Mucosa of stomach (tissue), 1 donor: ENCODE measurements around the gene ITGAL.
"Not testable (repeated sequence)": the region's sequence is repeated elsewhere in the genome, so short reads cannot be mapped to it uniquely, and the experiment has no call there.

Source experiments
- H3K27me3 ChIP-seq: one replicate; pipeline ENCODE4 v1.7.0; 2013; ENCODE audit warnings: mild to moderate bottlenecking, low read length; ENCODE audit not compliant: control insufficient read depth, insufficient read depth
- H3K36me3 ChIP-seq: one replicate; pipeline ENCODE4 v1.7.0; 2013; ENCODE audit warnings: low read length; ENCODE audit not compliant: control insufficient read depth, insufficient read depth
- H3K4me1 ChIP-seq: one replicate; pipeline ENCODE4 v1.7.0; 2013; ENCODE audit warnings: mild to moderate bottlenecking, low read length; ENCODE audit not compliant: control insufficient read depth, insufficient read depth
- H3K4me3 ChIP-seq: one replicate; pipeline ENCODE4 v1.7.0; 2013; ENCODE audit warnings: low read length
- H3K9ac ChIP-seq: one replicate; pipeline ENCODE4 v1.7.0; 2013; ENCODE audit warnings: mild to moderate bottlenecking, low read length, moderate library complexity
- H3K9me3 ChIP-seq: one replicate; pipeline ENCODE4 v1.7.0; 2013; ENCODE audit warnings: mild to moderate bottlenecking, low read length, moderate library complexity; ENCODE audit not compliant: control insufficient read depth
- donor health status: Pancreatic carcinoma.

The ITGAL gene

GRCh38 chr16:30510376-30510938 lies 37.9 kb downstream of the ITGAL start:
- no peaks in the 10 kb centered on the region for H3K9me3 ChIP-seq
- H3K36me3 ChIP-seq = no peaks in the 10 kb centered on the region
- no peak overlapping the region for H3K4me3 ChIP-seq
- H3K9ac ChIP-seq = no peak overlapping the region
- no peaks in the 10 kb centered on the region for H3K4me1 ChIP-seq
- H3K27me3 ChIP-seq = no peaks in the 10 kb centered on the region

GRCh38 chr16:30511509-30511908 lies 39.0 kb downstream of the ITGAL start:
- Histone ChIP-seq H3K9me3 (no peaks in the 10 kb centered on the region), H3K4me1 (no peaks in the 10 kb centered on the region), H3K27me3 (no peaks in the 10 kb centered on the region), H3K4me3 (no peak overlapping the region), H3K36me3 (no peaks in the 10 kb centered on the region), H3K9ac (no peak overlapping the region)

- H3K4me3 ChIP-seq = no peak overlapping the region
- H3K36me3 ChIP-seq = no peaks in the 10 kb centered on the region
- H3K27me3 ChIP-seq = no peaks in the 10 kb centered on the region
- no peaks in the 10 kb centered on the region for H3K9me3 ChIP-seq
- no peak overlapping the region for H3K9ac ChIP-seq
- H3K4me1 ChIP-seq = no peaks in the 10 kb centered on the region
Measured at GRCh38 chr16:30515275-30515674, 42.7 kb downstream of the ITGAL start.

- Histone ChIP-seq H3K4me3 (no peak overlapping the region), H3K36me3 (no peaks in the 10 kb centered on the region), H3K9ac (no peak overlapping the region), H3K9me3 (no peaks in the 10 kb centered on the region), H3K27me3 (no peaks in the 10 kb centered on the region), H3K4me1 (peaks cover 8% of the 10 kb centered on the region)
Measured at GRCh38 chr16:30518552-30518951, 46.0 kb downstream of the ITGAL start.

GRCh38 chr16:30519120-30520049 lies 46.8 kb downstream of the ITGAL start:
- Histone ChIP-seq H3K36me3 (no peaks in the 10 kb centered on the region), H3K4me1 (peaks cover 8% of the 10 kb centered on the region), H3K4me3 (no peak overlapping the region), H3K27me3 (no peaks in the 10 kb centered on the region), H3K9ac (no peak overlapping the region), H3K9me3 (no peaks in the 10 kb centered on the region)

- H3K4me3 ChIP-seq = no peak overlapping the region
- H3K36me3 ChIP-seq = peaks cover 5% of the 10 kb centered on the region
- no peaks in the 10 kb centered on the region for H3K9me3 ChIP-seq
- peaks cover 8% of the 10 kb centered on the region for H3K4me1 ChIP-seq
- H3K9ac ChIP-seq = no peak overlapping the region
- no peaks in the 10 kb centered on the region for H3K27me3 ChIP-seq
Measured at GRCh38 chr16:30521476-30521872, 48.9 kb downstream of the ITGAL start.

GRCh38 chr16:30521873-30522641 lies 49.5 kb downstream of the ITGAL start:
- H3K36me3 ChIP-seq = peaks cover 5% of the 10 kb centered on the region
- no peaks in the 10 kb centered on the region for H3K9me3 ChIP-seq
- peaks cover 8% of the 10 kb centered on the region for H3K4me1 ChIP-seq
- no peaks in the 10 kb centered on the region for H3K27me3 ChIP-seq
- no peak overlapping the region for H3K4me3 ChIP-seq
- no peak overlapping the region for H3K9ac ChIP-seq

- not testable (repeated sequence) for H3K4me3 ChIP-seq, H3K9ac ChIP-seq, H3K27me3 ChIP-seq, H3K9me3 ChIP-seq, H3K36me3 ChIP-seq
- peaks cover 13% of the 10 kb centered on the region for H3K4me1 ChIP-seq
Measured at GRCh38 chr16:30522702-30523463, 50.3 kb downstream of the ITGAL start.

- Histone ChIP-seq H3K4me1 (peaks cover 22% of the 10 kb centered on the region), H3K36me3 (peaks cover 5% of the 10 kb centered on the region), H3K9me3 (no peaks in the 10 kb centered on the region), H3K4me3 (no peak overlapping the region), H3K9ac (no peak overlapping the region), H3K27me3 (no peaks in the 10 kb centered on the region)
Measured at GRCh38 chr16:30523768-30524574, 51.4 kb downstream of the ITGAL start.

GRCh38 chr16:30524575-30525568 lies 52.3 kb downstream of the ITGAL start:
- H3K4me1 ChIP-seq = peaks cover 23% of the 10 kb centered on the region
- peak overlapping the region; percentile 72 for H3K9ac ChIP-seq

More at GRCh38 chr16:30524575-30525568, 52.3 kb downstream of the ITGAL start:
- Histone ChIP-seq H3K36me3 (peaks cover 5% of the 10 kb centered on the region), H3K9me3 (no peaks in the 10 kb centered on the region), H3K4me3 (no peak overlapping the region), H3K27me3 (no peaks in the 10 kb centered on the region)
